OCI-LY3 (cell line): Measurements from ENCODE around the gene NYAP1.

Experiments used
- H2AFZ ChIP-seq: fragments of 200-600, 300-600 bp; shearing (Covaris generic); 2 replicates; pipeline ENCODE4 v1.6.0; 2014; ENCODE audit warnings: antibody characterized with exemption, low read depth, low read length
- H3K27ac ChIP-seq: fragments of 200-600, 300-600 bp; sonication (generic); 2 replicates; pipeline ENCODE4 v1.5.1; 2014; ENCODE audit warnings: mild to moderate bottlenecking, low read length, moderate library complexity, mixed read lengths
- H3K27me3 ChIP-seq: fragments of 200-600, 300-600 bp; sonication (generic); 2 replicates; pipeline ENCODE4 v1.6.1; 2014; ENCODE audit warnings: low read depth, low read length, mixed read lengths
- H3K36me3 ChIP-seq: fragments of 200-600, 300-600 bp; sonication (generic); replicated peaks from 2 replicates; pipeline ENCODE3; 2014; ENCODE audit warnings: low read depth, low read length, mixed read lengths
- H3K4me1 ChIP-seq: fragments of 300-600, 200-600 bp; sonication (generic); 2 replicates; pipeline ENCODE4 v1.6.1; 2014; ENCODE audit warnings: low read length, mixed read lengths
- H3K4me2 ChIP-seq: fragments of 200-600, 300-600 bp; sonication (generic); 2 replicates; pipeline ENCODE4 v1.6.1; 2014; ENCODE audit warnings: low read length, mixed read lengths
- H3K4me3 ChIP-seq: fragments of 300-600, 200-600 bp; sonication (generic); 2 replicates; pipeline ENCODE4 v1.5.1; 2014; ENCODE audit warnings: antibody characterized with exemption, mild to moderate bottlenecking, low read length, moderate library complexity
- H3K79me2 ChIP-seq: fragments of 300-600, 200-600 bp; shearing (Covaris generic); 2 replicates; pipeline ENCODE4 v1.6.1; 2014; ENCODE audit warnings: mild to moderate bottlenecking, low read length, mixed read lengths
- H3K9ac ChIP-seq: fragments of 300-600, 200-600 bp; shearing (Covaris generic); 2 replicates; pipeline ENCODE4 v1.6.0; 2014; ENCODE audit warnings: mild to moderate bottlenecking, low read length, moderate library complexity
- H3K9me3 ChIP-seq: fragments of 200-600, 300-600 bp; shearing (Covaris generic); 2 replicates; pipeline ENCODE4 v1.6.1; 2014; ENCODE audit warnings: low read length, mixed read lengths; ENCODE audit not compliant: insufficient read depth
- H4K20me1 ChIP-seq: fragments of 200-600, 300-600 bp; sonication (generic); 2 replicates; pipeline ENCODE4 v1.6.1; 2016; ENCODE audit warnings: low read length, mixed read lengths; ENCODE audit not compliant: insufficient read depth
- CTCF ChIP-seq: fragments of 200-600, 300-600 bp; sonication (generic); IDR thresholded peaks from 2 replicates; pipeline ENCODE4 v1.5.1; 2014; ENCODE audit warnings: antibody characterized with exemption, low read length, low read depth
- EZH2phosphoT487 ChIP-seq: fragments of 200-600 bp; shearing (Covaris generic); IDR thresholded peaks from 2 replicates; pipeline ENCODE4 v1.6.1; 2018; ENCODE audit warnings: antibody characterized with exemption, mixed run types, low read depth

Gene NYAP1

GRCh38 chr7:100472854-100473499 lies 10.8 kb upstream of the NYAP1 start:
- Histone ChIP-seq H2AFZ (no peak overlapping the region), H3K9ac (no peak overlapping the region), H3K4me3 (no peak overlapping the region), H3K27me3 (no peaks in the 10 kb centered on the region), H3K4me2 (no peak overlapping the region), H3K79me2 (peaks cover 16% of the 10 kb centered on the region), H4K20me1 (peaks cover 39% of the 10 kb centered on the region), H3K36me3 (peaks cover 30% of the 10 kb centered on the region), H3K4me1 (peaks cover 32% of the 10 kb centered on the region), H3K9me3 (no peaks in the 10 kb centered on the region), H3K27ac (no peak overlapping the region)
- TF ChIP-seq CTCF (no peak), EZH2phosphoT487 (no peak)

GRCh38 chr7:100475549-100475948 lies 8.2 kb upstream of the NYAP1 start:
- peak overlapping the region; percentile 90 for H3K4me2 ChIP-seq

GRCh38 chr7:100476101-100476780 lies 7.5 kb upstream of the NYAP1 start:
- H3K9me3 ChIP-seq, result no peaks in the 10 kb centered on the region
- H3K4me1 ChIP-seq, result peaks cover 41% of the 10 kb centered on the region
- no peak overlapping the region for H3K9ac ChIP-seq
- TF ChIP-seq CTCF (no peak), EZH2phosphoT487 (no peak)
- H2AFZ ChIP-seq, result no peak overlapping the region
- H3K36me3 ChIP-seq, result peaks cover 23% of the 10 kb centered on the region
- H3K27ac ChIP-seq, result no peak overlapping the region
- H3K79me2 ChIP-seq, result peaks cover 26% of the 10 kb centered on the region
- H3K4me2 ChIP-seq, result peak overlapping the region; percentile 90
- H4K20me1 ChIP-seq, result peaks cover 33% of the 10 kb centered on the region
- H3K27me3 ChIP-seq, result no peaks in the 10 kb centered on the region
- peak overlapping the region; percentile 37 for H3K4me3 ChIP-seq

More at GRCh38 chr7:100475549-100475948, 8.2 kb upstream of the NYAP1 start:
- Histone ChIP-seq H3K9me3 (no peaks in the 10 kb centered on the region), H3K27ac (no peak overlapping the region), H3K36me3 (peaks cover 26% of the 10 kb centered on the region), H3K27me3 (no peaks in the 10 kb centered on the region), H3K79me2 (peaks cover 26% of the 10 kb centered on the region), H4K20me1 (peaks cover 33% of the 10 kb centered on the region), H3K4me3 (peak overlapping the region; percentile 37), H2AFZ (no peak overlapping the region), H3K9ac (no peak overlapping the region; the same call in 1 of the 2 replicates), H3K4me1 (peaks cover 37% of the 10 kb centered on the region)
- TF ChIP-seq CTCF, result no peak
- TF ChIP-seq EZH2phosphoT487, result no peak

GRCh38 chr7:100476903-100477870 lies 6.5 kb upstream of the NYAP1 start:
- H4K20me1 ChIP-seq, result peaks cover 30% of the 10 kb centered on the region
- H3K36me3 ChIP-seq, result peaks cover 19% of the 10 kb centered on the region
- H3K9me3 ChIP-seq, result no peaks in the 10 kb centered on the region
- H2AFZ ChIP-seq, result no peak overlapping the region
- peak overlapping the region; percentile 90 for H3K4me2 ChIP-seq
- H3K9ac ChIP-seq, result peak overlapping the region; percentile 82
- peaks cover 41% of the 10 kb centered on the region for H3K4me1 ChIP-seq
- TF ChIP-seq EZH2phosphoT487 (no peak), CTCF (no peak; the same call in 1 of the 2 replicates)
- H3K27ac ChIP-seq, result peak overlapping the region; percentile 74; the same call in 1 of the 2 replicates
- peaks cover 26% of the 10 kb centered on the region for H3K79me2 ChIP-seq
- no peaks in the 10 kb centered on the region for H3K27me3 ChIP-seq
- H3K4me3 ChIP-seq, result peak overlapping the region; percentile 95
